T-cell (primary cell): ENCODE measurements around the gene STAP1. TPM values are rescaled to one million over a fixed set of nuclear protein-coding genes. Genes with fewer than 3 reads are reported as not detected.
"Not testable (repeated sequence)": the region's sequence is repeated elsewhere in the genome, so short reads cannot be mapped to it uniquely, and the experiment has no call there.

Experiments used
- ATAC-seq, 4 experiments: fragments of 200-7000 bp in 3 of 4; fragments of 150-1000 bp in 1 of 4; cut with Tn5 transposase; replicated peaks in 1 of 4; 1 replicate in 3 of 4; 2 replicates in 1 of 4; pipeline ENCODE4 v1.10.0; 2021; ENCODE audit warnings: moderate library complexity in 3 of 4, mild to moderate bottlenecking in 2 of 4, moderate number of reproducible peaks in 1 of 4
- CTCF ChIA-PET, 2 donors: fragments of 300-600 bp; sonication (Branson Sonifier 250); formaldehyde crosslinking; loops; one replicate each; lab custom pipeline; 2022; ENCODE audit warnings: antibody characterized with exemption in 2 of 2; lab: Charles Lee
- POLR2A ChIA-PET, 2 donors: fragments of 300-600 bp; sonication (Branson Sonifier 250); formaldehyde crosslinking; loops; one replicate each; lab custom pipeline; 2022; ENCODE audit warnings: antibody characterized with exemption in 2 of 2; lab: Charles Lee
- DNase-seq, 35 experiments: peaks; one replicate each; pipeline versions ENCODE4 v3.0.0 to v3.0.0-alpha.2; 2013 to 2023
- H3K27ac ChIP-seq: one replicate; pipeline ENCODE4 v1.5.1; 2013; ENCODE audit warnings: low read length
- H3K27me3 ChIP-seq, 2 experiments: replicated peaks in 1 of 2; 1 replicate in 1 of 2; 2 replicates in 1 of 2; pipeline versions ENCODE4 v1.6.1 to v1.7.0; 2013; ENCODE audit warnings: low read length in 1 of 2, mixed read lengths in 1 of 2; ENCODE audit not compliant: control insufficient read depth in 2 of 2, insufficient read depth in 2 of 2; ENCODE audit errors: extremely low read depth in 1 of 2
- H3K36me3 ChIP-seq, 2 donors: 1 replicate in 1 of 2; 2 replicates in 1 of 2; pipeline versions ENCODE4 v1.6.1 to v1.7.0; 2013; ENCODE audit warnings: low read length in 1 of 2; ENCODE audit not compliant: control insufficient read depth in 2 of 2, insufficient read depth in 1 of 2; ENCODE audit errors: extremely low read depth in 1 of 2
- H3K4me1 ChIP-seq, 2 experiments: 1 replicate in 1 of 2; 2 replicates in 1 of 2; pipeline versions ENCODE4 v1.6.1 to v1.7.0; 2013; ENCODE audit warnings: low read length in 2 of 2, mixed read lengths in 1 of 2; ENCODE audit not compliant: insufficient read depth in 2 of 2, control insufficient read depth in 1 of 2; ENCODE audit errors: extremely low read depth in 1 of 2
- H3K4me3 ChIP-seq, 2 donors: 1 replicate in 1 of 2; 2 replicates in 1 of 2; pipeline versions ENCODE4 v1.5.1 to v1.7.0; 2013; ENCODE audit warnings: mild to moderate bottlenecking in 2 of 2, low read length in 1 of 2, moderate library complexity in 1 of 2; ENCODE audit not compliant: control insufficient read depth in 1 of 2; ENCODE audit errors: extremely low read depth in 1 of 2
- H3K9me3 ChIP-seq: 2 replicates; pipeline ENCODE4 v1.7.0; 2013
- H3K27ac Mint-ChIP-seq, 2 donors: one replicate each; pipeline ENCODE4 v1.8.0; 2020 to 2021; ENCODE audit warnings: mild to moderate bottlenecking in 2 of 2, mixed read lengths in 2 of 2
- H3K27me3 Mint-ChIP-seq, 2 donors: one replicate each; pipeline ENCODE4 v1.8.0; 2021 to 2022; ENCODE audit warnings: mixed read lengths in 2 of 2
- H3K36me3 Mint-ChIP-seq: one replicate; pipeline ENCODE4 v1.8.0; 2021; ENCODE audit warnings: mixed read lengths
- H3K4me1 Mint-ChIP-seq, 3 donors: one replicate each; pipeline ENCODE4 v1.8.0; 2020 to 2022; ENCODE audit warnings: mixed read lengths in 3 of 3, mild to moderate bottlenecking in 1 of 3
- H3K4me3 Mint-ChIP-seq, 3 donors: one replicate each; pipeline ENCODE4 v1.8.0; 2020 to 2022; ENCODE audit warnings: mild to moderate bottlenecking in 3 of 3, mixed read lengths in 3 of 3, moderate library complexity in 3 of 3
- H3K9me3 Mint-ChIP-seq, 3 donors: one replicate each; pipeline ENCODE4 v1.8.0; 2020 to 2022; ENCODE audit warnings: mixed read lengths in 3 of 3
- WGBS: methylation state at CpG from one replicate; pipeline ENCODE4 v1.1.5; 2013; ENCODE audit warnings: missing lambda C conversion rate; ENCODE audit not compliant: insufficient coverage; 5-methylcytosine and 5-hydroxymethylcytosine counted together
- total RNA-seq, 35 experiments: library from RNA in 6 of 35; stranded (reverse) in 6 of 35; fragments of 120-200 nt in 1 of 35; gene quantifications; one replicate each; pipeline versions ENCODE4 v1.2.1 to v1.2.4 and lab custom pipeline; 2013 to 2026

The STAP1 gene
- total RNA-seq, 5 donors from 2014 or later (not counting 1 experiment from before 2014, with no cell fraction given), result 1.6 to 8.0 (median 4.3) TPM

GRCh38 chr4:67550857-67551256 lies 7.7 kb upstream of the STAP1 start:
- ATAC-seq (no peak), DNase-seq (no peak)
- no peak overlapping the region for H3K4me3 Mint-ChIP-seq
- POLR2A ChIA-PET, result interaction anchor here (0.6 to 0.7 kb wide), 2 partner anchors 10 to 811 kb away, joined by 3 to 5 read pairs; no protein-coding TSS in a partner anchor
- no peaks in the 10 kb centered on the region for H3K36me3 Mint-ChIP-seq
- no peak overlapping the region for H3K4me3 ChIP-seq
- WGBS, result 80% methylated on average over 2 of the region's 3 CpGs
- no peaks in the 10 kb centered on the region for H3K27me3 ChIP-seq
- peaks cover 12 to 22% (median 16%) of the 10 kb centered on the region in 3 donors for H3K4me1 Mint-ChIP-seq
- no peaks in the 10 kb centered on the region for H3K27me3 Mint-ChIP-seq
- no peak overlapping the region for H3K27ac ChIP-seq
- no peaks in the 10 kb centered on the region for H3K36me3 ChIP-seq
- H3K4me1 ChIP-seq, result peaks cover 0 to 2% of the 10 kb centered on the region in 2 experiments
- CTCF ChIA-PET, result interaction anchor here (0.6 to 1.1 kb wide), 10 partner anchors 16 to 360 kb away, joined by 3 to 6 read pairs (median 4); no protein-coding TSS in a partner anchor
- no peaks in the 10 kb centered on the region for H3K9me3 ChIP-seq
- H3K9me3 Mint-ChIP-seq, result no peaks in the 10 kb centered on the region
- peak overlapping the region; percentile 11 to 57 for H3K27ac Mint-ChIP-seq

GRCh38 chr4:67552146-67552792 lies 6.3 kb upstream of the STAP1 start:
- ChIA-PET CTCF (interaction anchor here in 1 of 2 donors (0.6 to 0.8 kb wide), 3 partner anchors 17 to 798 kb away, joined by 3 to 6 read pairs (median 5); partner anchors contain the start of gene UBA6), POLR2A (interaction anchor here (0.6 kb wide), 4 partner anchors 13 to 588 kb away, joined by 6 to 12 read pairs (median 8); no protein-coding TSS in a partner anchor)
- peaks cover 13 to 26% (median 23%) of the 10 kb centered on the region in 3 donors for H3K4me1 Mint-ChIP-seq
- not testable (repeated sequence) for DNase-seq, H3K27ac ChIP-seq, H3K9me3 Mint-ChIP-seq, H3K9me3 ChIP-seq, H3K4me1 ChIP-seq, H3K27me3 Mint-ChIP-seq, H3K36me3 ChIP-seq, H3K27ac Mint-ChIP-seq, H3K27me3 ChIP-seq, ATAC-seq, H3K36me3 Mint-ChIP-seq, H3K4me3 ChIP-seq
- peak overlapping the region in 1 of 3 donors; percentile 9 for H3K4me3 Mint-ChIP-seq
- WGBS, result no CpG with 5 or more reads among the region's 4 CpGs

GRCh38 chr4:67554096-67554495 lies 4.4 kb upstream of the STAP1 start:
- no peak overlapping the region for H3K27ac ChIP-seq
- no peak for DNase-seq
- H3K4me1 ChIP-seq, result peaks cover 0 to 19% of the 10 kb centered on the region in 2 experiments
- Mint-ChIP-seq H3K4me3 (no peak overlapping the region), H3K4me1 (peaks cover 26 to 42% (median 41%) of the 10 kb centered on the region in 3 donors), H3K27ac (no peak overlapping the region), H3K9me3 (no peaks in the 10 kb centered on the region), H3K27me3 (no peaks in the 10 kb centered on the region), H3K36me3 (no peaks in the 10 kb centered on the region)
- H3K4me3 ChIP-seq, result no peak overlapping the region
- no peaks in the 10 kb centered on the region for H3K9me3 ChIP-seq
- 100% methylated on average over 2 of the region's 3 CpGs for WGBS
- ATAC-seq, result no peak
- POLR2A ChIA-PET, result interaction anchor here in 1 of 2 donors (0.6 to 1.0 kb wide), 2 partner anchors 18 to 27 kb away, joined by 3 to 4 read pairs; no protein-coding TSS in a partner anchor
- no peaks in the 10 kb centered on the region for H3K27me3 ChIP-seq
- no peaks in the 10 kb centered on the region for H3K36me3 ChIP-seq
- CTCF ChIA-PET, result interaction anchor here in 1 of 2 donors (0.6 kb wide), 1 partner anchor 71 kb away, joined by 3 read pairs; no protein-coding TSS in a partner anchor

- Histone ChIP-seq H3K9me3 (no peaks in the 10 kb centered on the region), H3K36me3 (no peaks in the 10 kb centered on the region), H3K27me3 (no peaks in the 10 kb centered on the region), H3K4me1 (peaks cover 0 to 25% of the 10 kb centered on the region in 2 experiments), H3K4me3 (no peak overlapping the region), H3K27ac (no peak overlapping the region)
- ChIA-PET CTCF (interaction anchor here in 1 of 2 donors (0.6 to 0.8 kb wide), 2 partner anchors 13 to 139 kb away, joined by 3 to 8 read pairs; no protein-coding TSS in a partner anchor), POLR2A (no interaction called here)
- no CpG with 5 or more reads among the region's 3 CpGs for WGBS
- Mint-ChIP-seq H3K36me3 (no peaks in the 10 kb centered on the region), H3K27me3 (no peaks in the 10 kb centered on the region), H3K4me1 (peaks cover 30 to 49% (median 47%) of the 10 kb centered on the region in 3 donors), H3K27ac (no peak overlapping the region), H3K4me3 (no peak overlapping the region), H3K9me3 (no peaks in the 10 kb centered on the region)
- DNase-seq (no peak), ATAC-seq (no peak)
Observed at GRCh38 chr4:67555447-67555846, 3.1 kb upstream of the STAP1 start.

- Histone ChIP-seq H3K4me1 (peaks cover 0 to 25% of the 10 kb centered on the region in 2 experiments), H3K9me3 (no peaks in the 10 kb centered on the region), H3K27me3 (no peaks in the 10 kb centered on the region), H3K4me3 (no peak overlapping the region), H3K27ac (no peak overlapping the region), H3K36me3 (no peaks in the 10 kb centered on the region)
- no peak overlapping the region for H3K4me3 Mint-ChIP-seq
- peak overlapping the region; percentile 19 to 62 for H3K27ac Mint-ChIP-seq
- POLR2A ChIA-PET, result interaction anchor here (0.6 to 1.4 kb wide), 2 partner anchors 13 to 25 kb away, joined by 3 to 5 read pairs; no protein-coding TSS in a partner anchor
- H3K9me3 Mint-ChIP-seq, result no peaks in the 10 kb centered on the region
- ATAC-seq (no peak), DNase-seq (no peak)
- peaks cover 33 to 58% (median 50%) of the 10 kb centered on the region in 3 donors for H3K4me1 Mint-ChIP-seq
- no peaks in the 10 kb centered on the region for H3K27me3 Mint-ChIP-seq
- 100% methylated on average over 1 of the region's 2 CpGs for WGBS
- CTCF ChIA-PET, result no interaction called here
- no peaks in the 10 kb centered on the region for H3K36me3 Mint-ChIP-seq
Observed at GRCh38 chr4:67556436-67556835, 2.1 kb upstream of the STAP1 start.

GRCh38 chr4:67565284-67565683 lies 6.8 kb downstream of the STAP1 start:
- H3K27ac ChIP-seq, result no peak overlapping the region
- no peak for ATAC-seq
- H3K4me3 Mint-ChIP-seq, result no peak overlapping the region
- no peak overlapping the region for H3K4me3 ChIP-seq
- no peaks in the 10 kb centered on the region for H3K36me3 Mint-ChIP-seq
- no peaks in the 10 kb centered on the region for H3K4me1 ChIP-seq
- CTCF ChIA-PET, result interaction anchor here in 1 of 2 donors (0.6 to 1.0 kb wide), 2 partner anchors 11 to 21 kb away, joined by 8 to 9 read pairs; no protein-coding TSS in a partner anchor
- no peaks in the 10 kb centered on the region for H3K36me3 ChIP-seq
- POLR2A ChIA-PET, result interaction anchor here in 1 of 2 donors (0.6 kb wide), 1 partner anchor 13 kb away, joined by 7 read pairs; no protein-coding TSS in a partner anchor
- H3K9me3 ChIP-seq, result no peaks in the 10 kb centered on the region
- H3K27me3 ChIP-seq, result no peaks in the 10 kb centered on the region
- H3K4me1 Mint-ChIP-seq, result peaks cover 12 to 42% (median 19%) of the 10 kb centered on the region in 3 donors
- H3K9me3 Mint-ChIP-seq, result no peaks in the 10 kb centered on the region
- no peak overlapping the region for H3K27ac Mint-ChIP-seq
- H3K27me3 Mint-ChIP-seq, result no peaks in the 10 kb centered on the region
- no peak for DNase-seq
